ENCODE results near the gene MICALL2.

Gene MICALL2

GRCh38 chr7:1448958-1449357 is 10.3 kb downstream of the MICALL2 start:
- no peak overlapping the region for H3K4me2 ChIP-seq (ENCODE audit: low read length)
- no peak overlapping the region for H3K27ac ChIP-seq (ENCODE audit: low read depth, low read length)
- H3K4me3 ChIP-seq (ENCODE audit: low read length): no peak overlapping the region
- no peaks in the 10 kb centered on the region for H3F3A ChIP-seq (ENCODE audit: control insufficient read depth, insufficient read depth)
- no peaks in the 10 kb centered on the region for H3K9me2 ChIP-seq (replicated peaks; ENCODE audit: control insufficient read depth, low read length)
- no peaks in the 10 kb centered on the region for H3K79me2 ChIP-seq (ENCODE audit: control insufficient read depth, low read length)
- no peaks in the 10 kb centered on the region for H3K9me3 ChIP-seq (ENCODE audit: control insufficient read depth, insufficient read depth, low read length)
- TF ChIP-seq CTCF (IDR thresholded peaks at IDR 0.05; ENCODE audit: low read depth, low read length, poor library complexity, severe bottlenecking) (peak; percentile 40), EZH2phosphoT487 (IDR thresholded peaks at IDR 0.05; ENCODE audit: borderline replicate concordance, low read length) (no peak)
- no peaks in the 10 kb centered on the region for H3K4me1 ChIP-seq (ENCODE audit: control insufficient read depth, low read length)
- H4K20me1 ChIP-seq (ENCODE audit: control insufficient read depth, insufficient read depth, low read depth, low read length): no peaks in the 10 kb centered on the region
- 0 out of 2 replicates have a peak, but pooled peaks cover 2% of the 10 kb centered on the region for H3K27me3 ChIP-seq (ENCODE audit: control insufficient read depth, low read length)
- no peaks in the 10 kb centered on the region for H3K36me3 ChIP-seq (ENCODE audit: control insufficient read depth, low read length)

GRCh38 chr7:1447551-1448244 is 11.6 kb downstream of the MICALL2 start:
- H3K79me2 ChIP-seq (ENCODE audit: control insufficient read depth, low read length): no peaks in the 10 kb centered on the region
- no peak overlapping the region for H3K4me3 ChIP-seq (ENCODE audit: low read length)
- no peaks in the 10 kb centered on the region for H3F3A ChIP-seq (ENCODE audit: control insufficient read depth, insufficient read depth)
- H3K27me3 ChIP-seq (ENCODE audit: control insufficient read depth, low read length): 0 out of 2 replicates have a peak, but pooled peaks cover 2% of the 10 kb centered on the region
- no peak overlapping the region for H3K4me2 ChIP-seq (ENCODE audit: low read length)
- H3K9me3 ChIP-seq (ENCODE audit: control insufficient read depth, insufficient read depth, low read length): no peaks in the 10 kb centered on the region
- no peak overlapping the region for H3K27ac ChIP-seq (ENCODE audit: low read depth, low read length)
- H4K20me1 ChIP-seq (ENCODE audit: control insufficient read depth, insufficient read depth, low read depth, low read length): no peaks in the 10 kb centered on the region
- H3K9me2 ChIP-seq (replicated peaks; ENCODE audit: control insufficient read depth, low read length): no peaks in the 10 kb centered on the region
- TF ChIP-seq EZH2phosphoT487 (IDR thresholded peaks at IDR 0.05; ENCODE audit: borderline replicate concordance, low read length): no peak
- TF ChIP-seq CTCF (IDR thresholded peaks at IDR 0.05; ENCODE audit: low read depth, low read length, poor library complexity, severe bottlenecking): no peak
- H3K4me1 ChIP-seq (ENCODE audit: control insufficient read depth, low read length): no peaks in the 10 kb centered on the region
- H3K36me3 ChIP-seq (ENCODE audit: control insufficient read depth, low read length): no peaks in the 10 kb centered on the region

- H3K27me3 ChIP-seq (ENCODE audit: control insufficient read depth, low read length): 0 out of 2 replicates have a peak, but pooled peaks cover 2% of the 10 kb centered on the region
- TF ChIP-seq CTCF (IDR thresholded peaks at IDR 0.05; ENCODE audit: low read depth, low read length, poor library complexity, severe bottlenecking) (no peak), EZH2phosphoT487 (IDR thresholded peaks at IDR 0.05; ENCODE audit: borderline replicate concordance, low read length) (no peak)
- no peaks in the 10 kb centered on the region for H3K4me1 ChIP-seq (ENCODE audit: control insufficient read depth, low read length)
- H3K9me3 ChIP-seq (ENCODE audit: control insufficient read depth, insufficient read depth, low read length): no peaks in the 10 kb centered on the region
- H3K79me2 ChIP-seq (ENCODE audit: control insufficient read depth, low read length): no peaks in the 10 kb centered on the region
- H3K27ac ChIP-seq (ENCODE audit: low read depth, low read length): no peak overlapping the region
- no peak overlapping the region for H3K4me2 ChIP-seq (ENCODE audit: low read length)
- H4K20me1 ChIP-seq (ENCODE audit: control insufficient read depth, insufficient read depth, low read depth, low read length): no peaks in the 10 kb centered on the region
- no peaks in the 10 kb centered on the region for H3K36me3 ChIP-seq (ENCODE audit: control insufficient read depth, low read length)
- H3F3A ChIP-seq (ENCODE audit: control insufficient read depth, insufficient read depth): no peaks in the 10 kb centered on the region
- no peaks in the 10 kb centered on the region for H3K9me2 ChIP-seq (replicated peaks; ENCODE audit: control insufficient read depth, low read length)
- H3K4me3 ChIP-seq (ENCODE audit: low read length): no peak overlapping the region
These were observed 12.2 kb downstream of the MICALL2 start for GRCh38 chr7:1447112-1447511.
